Gastrocnemius medialis (tissue), 4 donors: ENCODE results near the gene VASP. TPM values are rescaled to one million over a fixed set of nuclear protein-coding genes. Genes with fewer than 3 reads are reported as not detected.
A peak's percentile ranks its signal among the peaks of the same experiment; 100 is the strongest.

ENCODE experiments used
- ATAC-seq, 2 donors: fragments of 150-250 bp; one replicate each; pipeline ENCODE4 v1.9.1; 2016
- DNase-seq, 2 donors: peaks; one replicate each; pipeline ENCODE4 v3.0.0-alpha.2; 2019
- H3K27ac ChIP-seq, 4 donors: fragments of 200-600 bp; sonication (generic); 1 replicate in 1 of 4; 2 replicates in 3 of 4; pipeline ENCODE4 v1.5.1; 2016 to 2018; ENCODE audit warnings: mild to moderate bottlenecking in 2 of 4, moderate library complexity in 1 of 4
- H3K27me3 ChIP-seq, 3 donors: fragments of 200-600 bp; sonication (generic) in 2 of 3; 1 replicate in 1 of 3; 2 replicates in 2 of 3; pipeline versions ENCODE4 v1.5.1 to v1.6.0; 2016 to 2019; ENCODE audit warnings: mild to moderate bottlenecking in 1 of 3, moderate library complexity in 1 of 3
- H3K36me3 ChIP-seq, 2 donors: fragments of 200-600 bp; sonication (generic) in 1 of 2; one replicate each; pipeline ENCODE4 v1.5.1; 2017 to 2018
- H3K4me1 ChIP-seq, 2 donors: fragments of 200-600 bp; sonication (generic) in 1 of 2; one replicate each; pipeline ENCODE4 v1.5.1; 2016 to 2017; ENCODE audit warnings: mild to moderate bottlenecking in 2 of 2
- H3K4me3 ChIP-seq, 4 donors: fragments of 200-600 bp; sonication (generic) in 3 of 4; 1 replicate in 1 of 4; 2 replicates in 3 of 4; pipeline ENCODE4 v1.5.1; 2016 to 2019; ENCODE audit warnings: mild to moderate bottlenecking in 2 of 4
- H3K9me3 ChIP-seq, 3 donors: fragments of 200-600 bp; sonication (generic) in 2 of 3; 1 replicate in 1 of 3; 2 replicates in 2 of 3; pipeline ENCODE4 v1.5.1; 2016 to 2019
- POLR2A ChIP-seq, 2 donors: fragments of 450-650 bp; IDR thresholded peaks; one replicate each; pipeline ENCODE4 v1.6.1; 2017; ENCODE audit warnings: antibody characterized with exemption in 2 of 2, mild to moderate bottlenecking in 2 of 2, moderate library complexity in 2 of 2
- in situ Hi-C, 4 donors: fragments of 200-750 bp; cut with MboI; loops; one replicate each; pipeline versions ENCODE4 v1.15.0 to v1.8.0; 2017; ENCODE audit warnings: low sequenced_read_pairs in 4 of 4
- intact Hi-C: fragments of 100-400 bp; cut with DNase I; formaldehyde crosslinking; loops from one replicate; pipeline ENCODE4 v1.15.1; 2023; ENCODE audit warnings: low total_unique reads
- total RNA-seq, 4 donors: library from RNA; depleted of rRNA; stranded (reverse); fragments of >200 nt; gene quantifications; one replicate each; pipeline versions ENCODE4 v1.1.0 to v1.2.3, GENCODE V29; 2016
- TF ChIP-seq, protein P1 (sequence below), 5 experiments: fragments of 450-650 bp in 3 of 5; fragments of 200-600 bp in 2 of 5; sonication (generic) in 2 of 5; IDR thresholded peaks in 4 of 5; conservative IDR thresholded peaks in 1 of 5; 1 replicate in 4 of 5; 2 replicates in 1 of 5; pipeline ENCODE4 v1.5.1; 2016 to 2019; ENCODE audit warnings: antibody characterized with exemption in 5 of 5, mild to moderate bottlenecking in 3 of 5, moderate library complexity in 3 of 5

VASP gene
- total RNA-seq, 4 donors from 2014 or later = 10.2 to 18.2 (median 16.4) TPM

DNA sequence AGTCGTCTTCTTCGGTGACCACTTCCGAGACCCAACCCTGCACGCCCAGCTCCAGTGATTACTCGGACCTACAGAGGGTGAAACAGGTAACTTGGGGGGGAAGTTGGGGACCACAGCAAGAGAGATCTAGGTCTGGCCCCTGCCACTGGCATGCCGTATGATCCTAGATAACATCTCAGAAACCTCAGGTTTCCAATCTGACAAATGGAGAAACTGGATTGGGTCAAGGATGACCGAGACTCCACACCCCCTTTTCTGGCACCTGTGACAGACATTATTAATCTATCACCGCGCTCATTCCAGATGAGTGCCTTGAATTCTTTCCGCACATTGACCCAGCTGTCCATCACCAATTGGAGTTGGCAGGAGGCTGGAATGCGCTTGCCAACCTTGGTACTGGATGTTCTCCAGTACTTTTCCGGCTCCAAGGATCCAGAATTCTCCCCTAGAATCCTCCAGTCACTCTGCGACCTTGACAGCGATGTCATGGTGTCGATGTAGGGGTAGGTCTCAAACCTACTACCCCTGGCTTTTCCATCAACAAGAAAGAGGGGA lies 17.4 kb downstream of the VASP start:
- peak in 1 of 2 donors; percentile 24 for ATAC-seq
- intact Hi-C loops (no loop called here), in situ Hi-C loops (loop anchor here in 3 of 4 donors (5.0 to 25.0 kb wide), 3 partner anchors 110 to 138 kb away; partner anchors contain the start of genes EML2 (in 1 of the 3) and GIPR (in 1 of the 3))
- peaks cover 0 to 26% of the 10 kb centered on the region in 2 donors for H3K36me3 ChIP-seq
- H3K27me3 ChIP-seq = peaks cover 1 to 11% (median 9%) of the 10 kb centered on the region in 3 donors
- no peaks in the 10 kb centered on the region for H3K9me3 ChIP-seq
- TF ChIP-seq POLR2A (IDR thresholded peaks at IDR 0.05) = no peak
- TF ChIP-seq, protein P1, sequence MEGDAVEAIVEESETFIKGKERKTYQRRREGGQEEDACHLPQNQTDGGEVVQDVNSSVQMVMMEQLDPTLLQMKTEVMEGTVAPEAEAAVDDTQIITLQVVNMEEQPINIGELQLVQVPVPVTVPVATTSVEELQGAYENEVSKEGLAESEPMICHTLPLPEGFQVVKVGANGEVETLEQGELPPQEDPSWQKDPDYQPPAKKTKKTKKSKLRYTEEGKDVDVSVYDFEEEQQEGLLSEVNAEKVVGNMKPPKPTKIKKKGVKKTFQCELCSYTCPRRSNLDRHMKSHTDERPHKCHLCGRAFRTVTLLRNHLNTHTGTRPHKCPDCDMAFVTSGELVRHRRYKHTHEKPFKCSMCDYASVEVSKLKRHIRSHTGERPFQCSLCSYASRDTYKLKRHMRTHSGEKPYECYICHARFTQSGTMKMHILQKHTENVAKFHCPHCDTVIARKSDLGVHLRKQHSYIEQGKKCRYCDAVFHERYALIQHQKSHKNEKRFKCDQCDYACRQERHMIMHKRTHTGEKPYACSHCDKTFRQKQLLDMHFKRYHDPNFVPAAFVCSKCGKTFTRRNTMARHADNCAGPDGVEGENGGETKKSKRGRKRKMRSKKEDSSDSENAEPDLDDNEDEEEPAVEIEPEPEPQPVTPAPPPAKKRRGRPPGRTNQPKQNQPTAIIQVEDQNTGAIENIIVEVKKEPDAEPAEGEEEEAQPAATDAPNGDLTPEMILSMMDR (IDR thresholded peaks at IDR 0.05 in 4 of 5, conservative IDR thresholded peaks at IDR 0.05 in 1 of 5) = no peak
- H3K4me1 ChIP-seq = peaks cover 0 to 15% of the 10 kb centered on the region in 2 donors
- peak overlapping the region in 3 of 4 donors; percentile 2 to 55 (median 49) for H3K27ac ChIP-seq
- H3K4me3 ChIP-seq = no peak overlapping the region
- no peak for DNase-seq

GRCh38 chr19:45526143-45526542 lies 18.9 kb downstream of the VASP start:
- TF ChIP-seq, protein P1 (IDR thresholded peaks at IDR 0.05 in 4 of 5, conservative IDR thresholded peaks at IDR 0.05 in 1 of 5) = no peak
- TF ChIP-seq POLR2A (IDR thresholded peaks at IDR 0.05) = no peak
- H3K4me3 ChIP-seq = no peak overlapping the region
- peaks cover 0 to 15% of the 10 kb centered on the region in 2 donors for H3K4me1 ChIP-seq
- intact Hi-C loops (no loop called here), in situ Hi-C loops (loop anchor here in 2 of 4 donors (10.0 to 25.0 kb wide), 2 partner anchors 109 to 136 kb away; partner anchors contain the start of genes EML2 (in 1 of the 2) and GIPR (in 1 of the 2))
- H3K27me3 ChIP-seq = peaks cover 3 to 17% (median 16%) of the 10 kb centered on the region in 3 donors
- peak; percentile 42 to 55 for DNase-seq
- no peaks in the 10 kb centered on the region for H3K9me3 ChIP-seq
- peak overlapping the region in 1 of 4 donors; percentile 37 for H3K27ac ChIP-seq
- ATAC-seq = peak; percentile 9 to 14
- H3K36me3 ChIP-seq = peaks cover 0 to 21% of the 10 kb centered on the region in 2 donors

- peaks cover 3 to 17% (median 16%) of the 10 kb centered on the region in 3 donors for H3K27me3 ChIP-seq
- H3K4me1 ChIP-seq = peaks cover 0 to 15% of the 10 kb centered on the region in 2 donors
- ATAC-seq (no peak), DNase-seq (no peak)
- H3K36me3 ChIP-seq = peaks cover 0 to 21% of the 10 kb centered on the region in 2 donors
- TF ChIP-seq, protein P1 (IDR thresholded peaks at IDR 0.05 in 4 of 5, conservative IDR thresholded peaks at IDR 0.05 in 1 of 5) = no peak
- no peak for TF ChIP-seq POLR2A (IDR thresholded peaks at IDR 0.05)
- no peaks in the 10 kb centered on the region for H3K9me3 ChIP-seq
- H3K4me3 ChIP-seq = no peak overlapping the region
- H3K27ac ChIP-seq = no peak overlapping the region
- intact Hi-C loops = no loop called here
- in situ Hi-C loops = loop anchor here in 2 of 4 donors (10.0 to 25.0 kb wide), 2 partner anchors 108 to 135 kb away; partner anchors contain the start of genes EML2 (in 1 of the 2) and GIPR (in 1 of the 2)
These were observed 19.7 kb downstream of the VASP start for GRCh38 chr19:45526971-45527370.

- no peak overlapping the region for H3K4me3 ChIP-seq
- H3K27me3 ChIP-seq = peaks cover 3 to 17% (median 16%) of the 10 kb centered on the region in 3 donors
- H3K36me3 ChIP-seq = peaks cover 0 to 21% of the 10 kb centered on the region in 2 donors
- no peak for ATAC-seq
- H3K27ac ChIP-seq = no peak overlapping the region
- intact Hi-C loops = no loop called here
- in situ Hi-C loops = loop anchor here in 2 of 4 donors (10.0 to 25.0 kb wide), 2 partner anchors 107 to 135 kb away; partner anchors contain the start of genes EML2 (in 1 of the 2) and GIPR (in 1 of the 2)
- DNase-seq = no peak
- TF ChIP-seq POLR2A (IDR thresholded peaks at IDR 0.05) = no peak
- no peaks in the 10 kb centered on the region for H3K9me3 ChIP-seq
- H3K4me1 ChIP-seq = peaks cover 0 to 15% of the 10 kb centered on the region in 2 donors
These were observed 20.5 kb downstream of the VASP start for GRCh38 chr19:45527731-45528130.

GRCh38 chr19:45528149-45528743 lies 21.0 kb downstream of the VASP start:
- Histone ChIP-seq H3K4me1 (peaks cover 0 to 15% of the 10 kb centered on the region in 2 donors), H3K27ac (no peak overlapping the region), H3K27me3 (peaks cover 3 to 17% (median 16%) of the 10 kb centered on the region in 3 donors), H3K36me3 (peaks cover 0 to 21% of the 10 kb centered on the region in 2 donors), H3K9me3 (no peaks in the 10 kb centered on the region), H3K4me3 (no peak overlapping the region)
- intact Hi-C loops (no loop called here), in situ Hi-C loops (loop anchor here in 2 of 4 donors (10.0 to 25.0 kb wide), 2 partner anchors 107 to 134 kb away; partner anchors contain the start of genes EML2 (in 1 of the 2) and GIPR (in 1 of the 2))
- ATAC-seq (no peak), DNase-seq (no peak)
- TF ChIP-seq, protein P1 (IDR thresholded peaks at IDR 0.05 in 4 of 5, conservative IDR thresholded peaks at IDR 0.05 in 1 of 5) = no peak
- no peak for TF ChIP-seq POLR2A (IDR thresholded peaks at IDR 0.05)
